Pancreas (tissue), 10 donors: ENCODE measurements around the gene METAP1D. TPM values are rescaled to one million over a fixed set of nuclear protein-coding genes. Genes with fewer than 3 reads are reported as not detected.

Experiments
- ATAC-seq, 4 donors: fragments of 200-7000 bp; cut with Tn5 transposase; one replicate each; pipeline versions ENCODE4 v1.8.0 to v1.9.1; 2020; ENCODE audit warnings: mild to moderate bottlenecking in 4 of 4, moderate library complexity in 4 of 4
- DNase-seq, 6 donors: peaks; one replicate each; pipeline ENCODE4 v3.0.0-alpha.2; 2020
- FAIRE-seq: peaks from 2 replicates; lab custom pipeline; 2012; peaks lifted over from hg19 to GRCh38; lab: Jason Lieb, UNC
- H3K27ac ChIP-seq, 4 donors: fragments of 200-600 bp; sonication (generic); 1 replicate in 3 of 4; 2 replicates in 1 of 4; pipeline versions ENCODE4 v1.5.0 to v1.8.0; 2020
- H3K27me3 ChIP-seq, 4 donors: fragments of 200-600 bp; one replicate each; pipeline ENCODE4 v1.8.0; 2021
- H3K36me3 ChIP-seq, 3 donors: fragments of 200-600 bp; sonication (generic) in 1 of 3; one replicate each; pipeline versions ENCODE4 v1.5.0 to v1.8.0; 2020 to 2021
- H3K4me1 ChIP-seq, 3 donors: fragments of 200-600 bp; one replicate each; pipeline ENCODE4 v1.8.0; 2021
- H3K4me3 ChIP-seq, 4 donors: fragments of 200-600 bp; sonication (generic) in 2 of 4; one replicate each; pipeline versions ENCODE4 v1.5.0 to v1.8.0; 2020 to 2021
- H3K9me3 ChIP-seq, 4 donors: fragments of 200-600 bp; one replicate each; pipeline ENCODE4 v1.8.0; 2021
- WGBS, 2 donors: extraction: QIAGEN DNeasy Blood & Tissue Kit; methylation state at CpG; one replicate each; pipeline ENCODE4 v1.1.7; 2013; 5-methylcytosine and 5-hydroxymethylcytosine counted together
- intact Hi-C, 3 donors: fragments of 100-400 bp; cut with DNase I; formaldehyde crosslinking; loops; one replicate each; pipeline versions ENCODE4 v1.11.1 to v1.14.2; 2022
- polyA plus RNA-seq, 2 donors: library from polyadenylated mRNA; stranded (reverse); fragments of 200-250 nt; gene quantifications; one replicate each; pipeline ENCODE4 v1.2.3, GENCODE V29; 2013
- total RNA-seq, 6 donors: library from RNA; stranded (reverse); fragmentation: NEBNext Ultra II Directional in 4 of 6; extraction: Animal tissue kit (Norgen Biotek cat#: 25700) in 4 of 6; gene quantifications; one replicate each; pipeline versions ENCODE4 v1.2.1 to v1.2.4, GENCODE V29; 2021 to 2023
- TF ChIP-seq, protein P1 (sequence below), 4 donors: fragments of 200-600 bp; sonication (generic) in 3 of 4; IDR thresholded peaks; one replicate each; pipeline versions ENCODE4 v1.5.0 to v1.8.0; 2021; ENCODE audit warnings: antibody characterized with exemption in 4 of 4
- donor health status: healthy with polysubstance abuse.
- donor health status: DM: no; HTN: no; CAD: no; lungs with moderate emphysema.
- donor health status: DM: no; HTN: no; CAD: no.
- donor health status: control.
- donor health status: control.
- donor health status: Bipolar disorder and iron deficiency.
- donor health status: DM: yes; HTN: yes; CAD: no.
- donor health status: DM: no; HTN: no; CAD: no.
- donor health status: DM: no; HTN: no; CAD: no.
- donor health status: DM: yes; HTN: yes; CAD: no.

Gene METAP1D
- 1 to 10 TPM; 3.0 to 5.4 (median 4.4) TPM for total RNA-seq
- polyA plus RNA-seq = 10 to 100 TPM; 10.1 to 11.4 TPM

DNA sequence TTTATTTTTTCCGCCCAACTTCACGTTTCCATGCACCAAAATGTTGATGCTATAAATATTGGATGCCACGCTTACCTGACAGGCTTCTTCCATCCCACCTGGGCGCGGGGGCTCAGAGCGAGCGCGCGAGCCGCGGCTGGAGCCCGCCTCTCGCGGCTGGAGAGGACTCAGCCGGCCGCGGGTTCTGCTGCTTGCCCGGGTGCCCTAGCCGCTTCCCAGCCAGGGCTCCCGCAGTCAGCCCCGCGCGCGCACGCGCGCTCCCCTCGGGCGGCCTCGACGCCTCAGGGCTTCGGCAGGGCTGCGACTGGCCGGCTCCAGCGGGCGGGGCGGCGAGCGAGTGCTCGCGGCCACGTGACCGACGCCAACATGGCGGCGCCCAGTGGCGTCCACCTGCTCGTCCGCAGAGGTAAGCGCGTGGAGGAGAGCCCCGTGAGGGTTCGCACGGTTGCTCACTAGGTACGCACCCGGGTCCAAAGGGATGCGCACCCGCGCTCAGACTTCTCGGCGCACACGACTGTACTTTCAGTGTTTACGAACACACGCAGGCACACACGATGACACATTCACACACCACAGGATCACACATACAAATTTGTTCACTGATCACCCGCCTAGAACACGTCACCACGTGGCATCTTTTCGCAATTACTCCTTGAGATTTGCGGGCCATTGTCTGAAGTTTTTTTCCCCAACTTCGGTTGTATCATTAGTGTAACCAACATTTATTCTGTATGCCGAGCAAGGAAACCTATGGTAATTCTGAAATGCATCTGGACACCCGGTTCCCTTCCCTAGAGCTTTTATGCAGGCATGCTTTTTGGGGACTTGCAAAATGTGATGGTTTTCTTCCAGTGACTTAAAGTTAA is at the start of gene METAP1D:
TSS of gene METAP1D (plus strand) at position 350 of the 866 bp plus-strand sequence. CDS start at position 367, 17 bp downstream.
- intact Hi-C loops = no loop called here
- Histone ChIP-seq H3K9me3 (no peaks in the 10 kb centered on the region), H3K27me3 (no peaks in the 10 kb centered on the region), H3K4me3 (peak within 1 kb of the TSS; percentile 49 to 81 (median 62)), H3K27ac (peak within 1 kb of the TSS in 3 of 4 donors; percentile 30 to 63 (median 32)), H3K4me1 (peaks cover 0 to 11% (median 4%) of the 10 kb centered on the region in 3 donors), H3K36me3 (no peaks in the 10 kb centered on the region)
- ATAC-seq = peak; percentile 99 to 100 (median 100)
- no peak for FAIRE-seq
- WGBS, 2 donors = 0% methylated on average over 73 of the region's 73 CpGs
- peak; percentile 89 to 97 (median 92) for DNase-seq
- TF ChIP-seq, protein P1, sequence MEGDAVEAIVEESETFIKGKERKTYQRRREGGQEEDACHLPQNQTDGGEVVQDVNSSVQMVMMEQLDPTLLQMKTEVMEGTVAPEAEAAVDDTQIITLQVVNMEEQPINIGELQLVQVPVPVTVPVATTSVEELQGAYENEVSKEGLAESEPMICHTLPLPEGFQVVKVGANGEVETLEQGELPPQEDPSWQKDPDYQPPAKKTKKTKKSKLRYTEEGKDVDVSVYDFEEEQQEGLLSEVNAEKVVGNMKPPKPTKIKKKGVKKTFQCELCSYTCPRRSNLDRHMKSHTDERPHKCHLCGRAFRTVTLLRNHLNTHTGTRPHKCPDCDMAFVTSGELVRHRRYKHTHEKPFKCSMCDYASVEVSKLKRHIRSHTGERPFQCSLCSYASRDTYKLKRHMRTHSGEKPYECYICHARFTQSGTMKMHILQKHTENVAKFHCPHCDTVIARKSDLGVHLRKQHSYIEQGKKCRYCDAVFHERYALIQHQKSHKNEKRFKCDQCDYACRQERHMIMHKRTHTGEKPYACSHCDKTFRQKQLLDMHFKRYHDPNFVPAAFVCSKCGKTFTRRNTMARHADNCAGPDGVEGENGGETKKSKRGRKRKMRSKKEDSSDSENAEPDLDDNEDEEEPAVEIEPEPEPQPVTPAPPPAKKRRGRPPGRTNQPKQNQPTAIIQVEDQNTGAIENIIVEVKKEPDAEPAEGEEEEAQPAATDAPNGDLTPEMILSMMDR (IDR thresholded peaks at IDR 0.05) = no peak

DNA sequence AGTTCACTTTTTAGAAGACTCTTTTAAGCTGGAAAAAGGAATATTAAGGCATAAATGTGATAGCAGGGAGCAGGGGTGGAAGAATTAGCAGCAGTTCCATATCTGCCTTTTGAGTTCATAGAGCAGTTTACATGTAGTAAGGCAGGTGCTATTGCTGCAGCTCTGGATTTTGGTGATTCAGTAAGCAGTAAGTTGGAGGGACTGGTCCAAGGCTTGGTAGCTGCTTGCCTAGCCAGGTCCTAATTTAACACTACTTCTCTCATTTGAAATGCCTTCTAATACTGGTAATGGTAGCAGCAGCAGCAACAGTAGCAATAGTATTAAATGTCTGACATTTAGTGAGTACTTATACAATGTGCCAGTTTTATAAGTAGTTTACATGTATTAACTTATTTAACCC is 47.5 kb upstream of the METAP1D start:
- no peak for FAIRE-seq
- no peaks in the 10 kb centered on the region for H3K4me1 ChIP-seq
- H3K4me3 ChIP-seq = no peak overlapping the region
- H3K27ac ChIP-seq = no peak overlapping the region
- DNase-seq = no peak
- H3K36me3 ChIP-seq = peaks cover 0 to 7% (median 0%) of the 10 kb centered on the region in 3 donors
- no peak for ATAC-seq
- TF ChIP-seq, protein P1 (IDR thresholded peaks at IDR 0.05) = no peak
- H3K9me3 ChIP-seq = no peaks in the 10 kb centered on the region
- intact Hi-C loops = no loop called here
- no peaks in the 10 kb centered on the region for H3K27me3 ChIP-seq

DNA sequence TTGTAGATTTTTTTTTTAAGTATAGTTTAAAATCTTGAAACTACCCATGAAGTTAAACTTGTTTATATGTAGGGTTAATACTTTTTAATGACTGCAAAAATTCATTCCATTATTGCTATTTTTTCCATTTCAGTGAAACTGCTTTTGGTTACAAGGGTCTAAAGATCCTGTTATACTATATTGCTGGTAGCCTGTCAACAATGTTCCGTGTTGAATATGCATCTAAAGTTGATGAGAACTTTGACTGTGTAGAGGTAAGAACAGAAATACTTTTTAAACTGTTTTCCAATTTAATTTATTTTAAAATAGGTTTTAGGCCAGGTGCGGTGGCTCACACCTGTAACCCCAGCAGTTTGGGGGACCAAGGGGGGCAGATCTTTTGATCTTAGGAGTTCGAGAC is 47.0 kb upstream of the METAP1D start:
- Histone ChIP-seq H3K27me3 (no peaks in the 10 kb centered on the region), H3K27ac (no peak overlapping the region), H3K9me3 (no peaks in the 10 kb centered on the region), H3K4me3 (no peak overlapping the region), H3K4me1 (no peaks in the 10 kb centered on the region), H3K36me3 (peaks cover 0 to 2% (median 0%) of the 10 kb centered on the region in 3 donors)
- TF ChIP-seq, protein P1 (IDR thresholded peaks at IDR 0.05) = no peak
- WGBS, 2 donors = 96 to 98% methylated on average over 3 of the region's 3 CpGs
- intact Hi-C loops = no loop called here
- DNase-seq = no peak
- no peak for ATAC-seq
- no peak for FAIRE-seq

DNA sequence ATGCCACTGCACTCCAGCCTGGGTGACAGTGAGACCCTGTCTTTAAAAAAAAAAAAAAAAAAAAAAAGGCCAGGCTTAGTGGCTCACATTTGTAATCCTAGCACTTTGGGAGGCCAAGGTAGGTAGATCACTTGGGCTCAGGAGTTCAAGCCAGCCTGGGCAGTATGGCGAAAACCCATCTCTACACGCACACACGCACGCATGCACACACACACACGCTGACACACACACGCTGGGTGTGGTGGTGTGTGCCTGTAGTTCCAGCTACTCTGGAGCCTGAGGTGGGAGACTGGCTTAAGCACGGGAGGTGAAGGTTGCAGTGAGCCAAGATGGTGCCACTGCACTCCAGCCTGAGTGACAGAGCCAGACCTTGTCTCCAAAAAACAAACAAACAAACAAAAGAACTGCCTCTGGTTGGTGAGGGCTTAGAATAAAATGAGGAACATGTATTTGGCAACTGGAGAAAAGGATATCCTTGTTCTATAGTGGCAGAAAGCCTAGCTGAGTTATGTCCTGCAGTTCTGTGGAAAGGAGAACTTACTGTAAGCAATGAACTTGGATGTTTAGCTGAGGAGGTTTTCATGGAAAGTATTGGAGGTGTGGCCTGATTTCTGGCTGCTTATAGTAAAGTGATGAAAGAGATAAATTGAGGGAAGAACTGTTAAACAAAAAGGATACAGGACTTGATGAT is 43.5 kb upstream of the METAP1D start:
- H3K27ac ChIP-seq = no peak overlapping the region
- intact Hi-C loops = no loop called here
- ATAC-seq (peak in 3 of 4 donors; percentile 15 to 62 (median 59)), DNase-seq (no peak), FAIRE-seq (no peak)
- WGBS, 2 donors = 92 to 97% methylated on average over 7 of the region's 7 CpGs
- H3K4me1 ChIP-seq = no peaks in the 10 kb centered on the region
- H3K27me3 ChIP-seq = no peaks in the 10 kb centered on the region
- no peak overlapping the region for H3K4me3 ChIP-seq
- H3K36me3 ChIP-seq = no peaks in the 10 kb centered on the region
- no peaks in the 10 kb centered on the region for H3K9me3 ChIP-seq
- TF ChIP-seq, protein P1 (IDR thresholded peaks at IDR 0.05) = no peak
